ENCODE measurements around the gene TNFRSF19.

Gene TNFRSF19

DNA sequence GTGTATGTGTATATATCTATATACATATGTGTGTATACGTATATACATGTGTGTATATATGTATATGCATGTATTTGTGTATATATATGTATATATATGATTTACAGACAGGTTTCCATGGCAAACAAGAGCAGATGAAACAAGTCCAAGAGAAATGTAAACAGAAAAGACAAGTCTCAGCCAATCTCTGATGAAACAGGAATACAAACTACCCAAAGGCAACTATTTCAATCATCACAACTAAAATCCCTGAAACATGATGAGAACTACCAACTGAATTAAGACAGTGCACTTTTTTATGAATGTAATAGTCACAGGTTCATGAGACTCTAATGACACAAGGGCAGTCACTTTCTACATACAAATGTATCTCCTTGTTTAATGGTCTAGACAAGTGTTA is 140.2 kb downstream of the TNFRSF19 start:
- TF ChIP-seq, protein P1, sequence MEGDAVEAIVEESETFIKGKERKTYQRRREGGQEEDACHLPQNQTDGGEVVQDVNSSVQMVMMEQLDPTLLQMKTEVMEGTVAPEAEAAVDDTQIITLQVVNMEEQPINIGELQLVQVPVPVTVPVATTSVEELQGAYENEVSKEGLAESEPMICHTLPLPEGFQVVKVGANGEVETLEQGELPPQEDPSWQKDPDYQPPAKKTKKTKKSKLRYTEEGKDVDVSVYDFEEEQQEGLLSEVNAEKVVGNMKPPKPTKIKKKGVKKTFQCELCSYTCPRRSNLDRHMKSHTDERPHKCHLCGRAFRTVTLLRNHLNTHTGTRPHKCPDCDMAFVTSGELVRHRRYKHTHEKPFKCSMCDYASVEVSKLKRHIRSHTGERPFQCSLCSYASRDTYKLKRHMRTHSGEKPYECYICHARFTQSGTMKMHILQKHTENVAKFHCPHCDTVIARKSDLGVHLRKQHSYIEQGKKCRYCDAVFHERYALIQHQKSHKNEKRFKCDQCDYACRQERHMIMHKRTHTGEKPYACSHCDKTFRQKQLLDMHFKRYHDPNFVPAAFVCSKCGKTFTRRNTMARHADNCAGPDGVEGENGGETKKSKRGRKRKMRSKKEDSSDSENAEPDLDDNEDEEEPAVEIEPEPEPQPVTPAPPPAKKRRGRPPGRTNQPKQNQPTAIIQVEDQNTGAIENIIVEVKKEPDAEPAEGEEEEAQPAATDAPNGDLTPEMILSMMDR (conservative IDR thresholded peaks at IDR 0.05), result no peak
- H3K27ac ChIP-seq, result no peak overlapping the region

- TF ChIP-seq, protein P1 (conservative IDR thresholded peaks at IDR 0.05), result no peak
- no peak overlapping the region for H3K27ac ChIP-seq
Measured at GRCh38 chr13:23711355-23711754, 141.1 kb downstream of the TNFRSF19 start.

GRCh38 chr13:23714672-23715071 is 144.5 kb downstream of the TNFRSF19 start:
- no peak overlapping the region for H3K27ac ChIP-seq
- TF ChIP-seq, protein P1 (conservative IDR thresholded peaks at IDR 0.05), result no peak

DNA sequence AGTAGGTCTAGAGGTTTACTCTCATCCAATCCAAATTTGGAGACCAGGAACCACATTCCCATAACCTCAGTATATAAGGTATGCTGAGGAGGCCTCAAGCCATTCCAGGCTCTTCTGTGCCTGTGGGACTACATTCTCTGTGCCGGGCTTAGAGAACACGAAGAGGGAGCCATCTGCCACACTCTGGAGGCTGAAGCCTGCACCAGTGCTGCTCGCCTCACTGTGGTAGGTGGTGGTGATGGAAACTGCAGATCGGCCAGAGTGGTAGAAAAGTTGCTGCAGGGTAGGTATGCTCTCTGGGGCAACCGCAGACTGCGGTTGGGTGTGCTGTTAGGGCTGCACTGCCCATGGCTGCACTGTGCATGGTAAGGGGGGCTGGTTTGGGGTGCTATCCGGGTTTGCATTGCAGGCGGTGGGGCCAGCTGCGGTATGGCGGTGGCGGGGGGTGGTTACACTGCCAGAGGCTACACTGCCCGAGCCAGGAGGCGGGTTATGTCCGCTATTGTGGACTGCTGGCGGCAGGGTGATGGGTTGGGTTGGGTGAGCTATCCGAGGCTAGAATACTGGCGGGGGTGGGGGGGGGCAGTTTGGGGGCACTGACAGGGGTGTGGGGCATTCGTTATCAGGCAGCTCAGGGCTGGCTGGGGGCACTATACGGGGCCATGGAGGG is 145.0 kb downstream of the TNFRSF19 start:
- TF ChIP-seq, protein P1 (conservative IDR thresholded peaks at IDR 0.05), result no peak

GRCh38 chr13:23715762-23716235 is 145.6 kb downstream of the TNFRSF19 start:
- no peak overlapping the region for H3K27ac ChIP-seq
- TF ChIP-seq, protein P1 (conservative IDR thresholded peaks at IDR 0.05), result peak; percentile 42

More for the DNA sequence above, 145.0 kb downstream of the TNFRSF19 start:
- no peak overlapping the region for H3K27ac ChIP-seq

GRCh38 chr13:23716401-23716800 is 146.2 kb downstream of the TNFRSF19 start:
- TF ChIP-seq, protein P1 (conservative IDR thresholded peaks at IDR 0.05), result no peak

GRCh38 chr13:23718996-23719395 is 148.8 kb downstream of the TNFRSF19 start:
- TF ChIP-seq, protein P1 (conservative IDR thresholded peaks at IDR 0.05), result no peak
- no peak overlapping the region for H3K27ac ChIP-seq

More at GRCh38 chr13:23716401-23716800, 146.2 kb downstream of the TNFRSF19 start:
- H3K27ac ChIP-seq, result no peak overlapping the region
